OCI-LY1 (cell line): ENCODE results near the gene THAP2.

Experiments
- CTCF ChIP-seq: fragments of 200-600 bp; sonication (generic), shearing (Covaris generic); IDR thresholded peaks from 2 replicates; pipeline ENCODE4 v1.5.1; 2017; ENCODE audit warnings: mild to moderate bottlenecking, antibody characterized with exemption, low read length, moderate library complexity, mixed read lengths
- EZH2 ChIP-seq: fragments of 200-600 bp; sonication (generic), shearing (Covaris generic); IDR thresholded peaks from 2 replicates; pipeline ENCODE4 v1.8.0; 2017; ENCODE audit warnings: borderline replicate concordance, mixed run types, mild to moderate bottlenecking, antibody characterized with exemption, low read length, moderate library complexity, mixed read lengths

GRCh38 chr12:71721783-71722505 lies 57.8 kb downstream of the THAP2 start:
- TF ChIP-seq CTCF (no peak), EZH2 (no peak)
